K562 (cell line): ENCODE data around the gene RITA1. TPM values are rescaled to one million over a fixed set of nuclear protein-coding genes. Genes with fewer than 3 reads are reported as not detected.
A peak's percentile ranks its signal among the peaks of the same experiment; 100 is the strongest.

Experiments
- ATAC-seq: fragments of 200-7000 bp; cut with Tn5 transposase; 3 replicates; pipeline ENCODE4 v1.9.1; 2020; ENCODE audit warnings: moderate library complexity
- BruUV-seq: library from RNA; stranded (reverse); fragments of 400-500 nt; replicated peaks from 2 replicates; lab custom pipeline; 2021; lab: Mats Ljungman, UMichigan
- CTCF ChIA-PET: fragments of 300-600 bp; formaldehyde crosslinking; extraction: SDS; loops from one replicate; lab custom pipeline; 2021; ENCODE audit warnings: low intra/inter-chr PET ratio; lab: Yijun Ruan, JAX
- POLR2A ChIA-PET: fragments of 300-600, 350-650 bp; sonication (Branson Sonifier 250); formaldehyde crosslinking; extraction: SDS; loops from one replicate; lab custom pipeline; 2021; ENCODE audit warnings: antibody characterized with exemption, inconsistent platforms; lab: Yijun Ruan, JAX
- DNase-seq, 4 experiments: peaks; one replicate each; pipeline versions ENCODE4 v3.0.0 to v3.0.0-alpha.2; 2011 to 2018; ENCODE audit warnings: low spot score in 3 of 4, mixed read lengths in 3 of 4; ENCODE audit errors: extremely low read depth in 1 of 4
- FAIRE-seq: peaks from 2 replicates; lab custom pipeline; 2011; peaks lifted over from hg19 to GRCh38; lab: Jason Lieb, UNC
- H2AFZ ChIP-seq: 2 replicates; pipeline ENCODE4 v1.6.0; 2011; ENCODE audit warnings: low read depth, low read length, control low read depth, inconsistent platforms
- H3K27ac ChIP-seq: fragments of 200-600 bp; 3 replicates; pipeline ENCODE4 v1.8.0; 2011; ENCODE audit warnings: low read depth, mild to moderate bottlenecking, control low read depth, inconsistent platforms, low read length, moderate library complexity, mixed read lengths; ENCODE audit errors: extremely low read depth
- H3K27me3 ChIP-seq, 2 experiments: fragments of 300-600 bp in 1 of 2; 2 replicates in 1 of 2; 3 replicates in 1 of 2; pipeline versions ENCODE4 v1.6.0 to v1.8.0; 2011; ENCODE audit warnings: inconsistent platforms in 2 of 2, low read length in 2 of 2, mild to moderate bottlenecking in 1 of 2, mixed read lengths in 1 of 2, moderate library complexity in 1 of 2; ENCODE audit not compliant: control insufficient read depth in 2 of 2, insufficient read depth in 2 of 2
- H3K36me3 ChIP-seq: fragments of 300-600 bp; 3 replicates; pipeline ENCODE4 v1.8.0; 2011; ENCODE audit warnings: mild to moderate bottlenecking, low read length, inconsistent platforms; ENCODE audit not compliant: control insufficient read depth, insufficient read depth
- H3K4me1 ChIP-seq, 2 experiments: fragments of 200-600 bp in 1 of 2; replicated peaks in 1 of 2; 2 replicates in 1 of 2; 3 replicates in 1 of 2; pipeline versions ENCODE4 v1.5.1 to v1.8.0; 2011; ENCODE audit warnings: inconsistent platforms in 2 of 2, low read length in 2 of 2, mild to moderate bottlenecking in 1 of 2, mixed read lengths in 1 of 2, moderate library complexity in 1 of 2; ENCODE audit not compliant: control insufficient read depth in 2 of 2, insufficient read depth in 2 of 2
- H3K4me2 ChIP-seq: 2 replicates; pipeline ENCODE4 v1.6.1; 2011; ENCODE audit warnings: low read length, control low read depth, inconsistent platforms, mixed read lengths; ENCODE audit not compliant: insufficient read depth
- H3K4me3 ChIP-seq: fragments of 200-600 bp; sonication (generic), shearing (Covaris generic); 2 replicates; pipeline ENCODE4 v1.5.1; 2016; ENCODE audit warnings: control low read depth, inconsistent platforms
- H3K79me2 ChIP-seq: fragments of 200-600 bp; 3 replicates; pipeline ENCODE4 v1.8.0; 2011; ENCODE audit warnings: low read length, inconsistent platforms; ENCODE audit not compliant: control insufficient read depth, insufficient read depth
- H3K9ac ChIP-seq, 2 experiments: 2 replicates each; pipeline versions ENCODE4 v1.6.0 to v1.6.1; 2011; ENCODE audit warnings: low read depth in 2 of 2, low read length in 2 of 2, control low read depth in 1 of 2, inconsistent platforms in 1 of 2, mild to moderate bottlenecking in 1 of 2, mixed read lengths in 1 of 2; ENCODE audit not compliant: insufficient read depth in 1 of 2
- H3K9me1 ChIP-seq: one replicate; pipeline ENCODE4 v1.6.0; 2011; ENCODE audit warnings: inconsistent platforms, mild to moderate bottlenecking, low read length, moderate library complexity; ENCODE audit not compliant: control insufficient read depth, insufficient read depth
- H3K9me3 ChIP-seq: replicated peaks from 2 replicates; pipeline ENCODE4 v1.5.1; 2011; ENCODE audit warnings: low read depth, low read length, inconsistent platforms; ENCODE audit not compliant: control insufficient read depth, insufficient read depth
- H4K20me1 ChIP-seq: replicated peaks from 2 replicates; pipeline ENCODE4 v1.6.1; 2011; ENCODE audit warnings: low read length, inconsistent platforms, mixed read lengths; ENCODE audit not compliant: control insufficient read depth, insufficient read depth
- COPS2 ChIP-seq: fragments of 450-650 bp; conservative IDR thresholded peaks from 2 replicates; pipeline ENCODE4 v1.6.1; 2016; ENCODE audit warnings: mild to moderate bottlenecking, moderate library complexity
- ETV6 ChIP-seq, 3 experiments: fragments of 150-350 bp in 1 of 3; sonication (generic) in 1 of 3; formaldehyde crosslinking in 1 of 3; IDR thresholded peaks; 2 replicates each; pipeline versions ENCODE4 v1.6.1 to v1.8.0; 2014 to 2022; ENCODE audit warnings: borderline replicate concordance in 2 of 3, low read depth in 2 of 3, antibody characterized with exemption in 1 of 3, low read length in 1 of 3, mild to moderate bottlenecking in 1 of 3, missing genetic modification reagents in 1 of 3
- GTF2E2 ChIP-seq: fragments of 200-800 bp; sonication (Bioruptor generic); IDR thresholded peaks from 2 replicates; pipeline ENCODE4 v1.6.1; 2016; ENCODE audit warnings: missing genetic modification characterization, missing compliant biosample characterization
- ILF3 ChIP-seq: fragments of 450-650 bp; IDR thresholded peaks from 2 replicates; pipeline ENCODE4 v1.6.1; 2018; ENCODE audit warnings: antibody characterized with exemption, mild to moderate bottlenecking, moderate library complexity, borderline replicate concordance
- MEIS2 ChIP-seq: fragments of 450-650 bp; IDR thresholded peaks from 2 replicates; pipeline ENCODE4 v1.6.1; 2014; ENCODE audit warnings: mild to moderate bottlenecking; ENCODE audit not compliant: partially characterized antibody
- MIER1 ChIP-seq: fragments of 450-650 bp; IDR thresholded peaks from 2 replicates; pipeline ENCODE4 v1.6.1; 2016; ENCODE audit warnings: antibody characterized with exemption, mild to moderate bottlenecking, low read depth
- MTA3 ChIP-seq: fragments of 450-650 bp; formaldehyde crosslinking; IDR thresholded peaks from 2 replicates; pipeline ENCODE4 v1.6.1; 2017; ENCODE audit warnings: mild to moderate bottlenecking, borderline replicate concordance
- POLR2A ChIP-seq: fragments of 450-650 bp; conservative IDR thresholded peaks from 2 replicates; pipeline ENCODE4 v1.6.1; 2016
- POLR2AphosphoS2 ChIP-seq: IDR thresholded peaks from 2 replicates; pipeline ENCODE4 v1.6.1; 2012; ENCODE audit warnings: low read length, improper control_type of control experiment
- POLR2AphosphoS5 ChIP-seq: IDR thresholded peaks from 2 replicates; pipeline ENCODE4 v1.6.1; 2011; ENCODE audit warnings: mild to moderate bottlenecking, low read depth, low read length, moderate library complexity; ENCODE audit not compliant: control insufficient read depth, insufficient read depth
- POLR2G ChIP-seq: fragments of 200-400 bp; formaldehyde crosslinking; IDR thresholded peaks from 2 replicates; pipeline ENCODE4 v1.6.1; 2017; ENCODE audit warnings: low read depth, mild to moderate bottlenecking, antibody characterized with exemption, low read length, moderate library complexity
- SUPT5H ChIP-seq: fragments of 450-650 bp; IDR thresholded peaks from 2 replicates; pipeline ENCODE4 v1.6.1; 2016
- TRIM28 ChIP-seq: fragments of 450-650 bp; IDR thresholded peaks from 2 replicates; pipeline ENCODE4 v1.6.1; 2017
- ZNF644 ChIP-seq: fragments of 200-800 bp; sonication (Bioruptor generic); IDR thresholded peaks from 2 replicates; pipeline ENCODE4 v1.6.1; 2016; ENCODE audit warnings: low read depth, missing genetic modification characterization, missing compliant biosample characterization
- WGBS: fragments of 100-300 bp; shearing (Covaris generic); methylation state at CpG from one replicate; pipeline ENCODE4 v1.1.6; 2016; ENCODE audit warnings: low coverage, mixed read lengths; ENCODE audit not compliant: insufficient coverage; ENCODE audit errors: missing lambda C conversion rate; 5-methylcytosine and 5-hydroxymethylcytosine counted together
- in situ Hi-C: fragments of 300-500 bp; cut with MboI; formaldehyde crosslinking; loops from 4 replicates; pipeline ENCODE4 v1.15.0; 2018; ENCODE audit warnings: inconsistent platforms, mixed read lengths
- intact Hi-C: fragments of 100-400 bp; cut with micrococcal nuclease; formaldehyde crosslinking; loops from 2 replicates; pipeline ENCODE4 v1.14.2; 2022
- polyA plus RNA-seq, 8 experiments: library from polyadenylated mRNA; depleted of rRNA in 4 of 8; stranded (reverse) in 5 of 8; unstranded in 3 of 8; fragments of >200 nt; fragmentation: Nextera tagmentation in 2 of 8; fragmentation: Illumina TruSeq in 1 of 8; extraction: Ambion mirVana in 2 of 8; extraction: Trizol in 1 of 8; gene quantifications; 2 replicates each; pipeline versions ENCODE4 v1.2.1 to v1.2.3, GENCODE V29; 2011 to 2014; ENCODE audit warnings: inconsistent platforms in 1 of 8, missing spikeins in 1 of 8
- total RNA-seq, 7 experiments: library from RNA; depleted of rRNA in 6 of 7; stranded (reverse); fragments of >200 nt in 6 of 7; fragmentation: Illumina TruSeq in 2 of 7; extraction: Trizol in 2 of 7; gene quantifications; 2 replicates each; pipeline versions ENCODE4 v1.2.1 to v1.2.3, GENCODE V29; 2011 to 2021; ENCODE audit warnings: low replicate concordance in 1 of 7
- TF ChIP-seq, protein P1 (sequence below): fragments of 250-450 bp; sonication (Bioruptor Pico); IDR thresholded peaks from 2 replicates; pipeline ENCODE4 v1.5.0; 2022; ENCODE audit warnings: mild to moderate bottlenecking

RITA1 gene
- total and polyA plus RNA-seq, 9 of the 15 experiments (the other 6 are each of a cell fraction or from before 2014, with no cell fraction given) = 2.8 to 40.4 (median 18.0) TPM

DNA sequence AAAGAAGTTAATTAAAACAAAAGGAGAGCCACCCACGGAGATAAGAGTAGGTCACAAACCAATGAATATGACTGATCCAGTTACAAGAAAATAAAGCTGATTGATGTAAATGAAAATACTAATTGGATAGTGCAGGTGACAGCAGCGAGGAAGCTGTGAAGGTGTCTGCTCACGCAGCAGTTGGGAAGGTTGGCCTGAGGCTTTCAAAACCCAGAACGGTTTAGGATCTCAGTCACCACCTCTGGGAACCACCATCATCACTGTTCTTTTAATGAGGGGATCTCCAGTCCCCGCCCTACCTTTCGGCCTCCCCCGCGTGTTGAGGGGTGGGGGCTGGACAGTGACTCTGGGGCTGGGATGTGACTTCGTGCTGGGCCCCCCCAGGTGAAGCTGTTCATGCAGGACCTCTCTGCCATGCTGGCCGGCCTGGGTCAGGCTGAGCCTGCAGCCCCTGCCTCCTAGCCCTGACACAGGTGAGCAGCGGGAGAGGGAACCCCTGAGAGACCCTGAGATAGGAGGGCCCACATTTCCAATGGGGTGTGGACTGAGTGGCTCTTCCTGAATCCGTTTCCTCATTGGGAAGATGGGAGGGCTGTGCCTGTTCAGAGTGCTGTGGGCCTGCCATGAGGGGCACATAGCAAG is 28.2 kb upstream of the RITA1 start:
- ChIA-PET CTCF (no interaction called here), POLR2A (interaction anchor here (1.1 to 1.4 kb wide), 2 partner anchors 19 to 25 kb away, joined by 3 to 4 read pairs; no protein-coding TSS in a partner anchor)
- no peaks in the 10 kb centered on the region for H3K79me2 ChIP-seq
- intact Hi-C loops = no loop called here
- peaks cover 48% of the 10 kb centered on the region for H3K36me3 ChIP-seq
- H3K27me3 ChIP-seq = peaks cover 3 to 14% of the 10 kb centered on the region in 2 experiments; a peak in 4 of 5 replicates
- ATAC-seq (no peak), FAIRE-seq (no peak), DNase-seq (no peak)
- H3K9me1 ChIP-seq = peaks cover 4% of the 10 kb centered on the region
- H3K4me3 ChIP-seq = no peak overlapping the region
- H4K20me1 ChIP-seq = peaks cover 23% of the 10 kb centered on the region
- in situ Hi-C loops = no loop called here
- WGBS = 73% methylated on average over 11 of the region's 12 CpGs
- BruUV-seq = no TSS peak
- H3K27ac ChIP-seq = no peak overlapping the region
- H3K9ac ChIP-seq = peak overlapping the region in 1 of 2 experiments; percentile 32; a peak in 1 of 4 replicates
- H3K4me1 ChIP-seq = peaks cover 12 to 37% of the 10 kb centered on the region in 2 experiments
- no peak overlapping the region for H2AFZ ChIP-seq
- TF ChIP-seq POLR2G = peak; percentile 54
- no peak for TF ChIP-seq ETV6 (IDR thresholded peaks at IDR 0.05; ENCODE audit: borderline replicate concordance in 1 of 2, low read depth in 2 of 2, low read length in 1 of 2)
- TF ChIP-seq ETV6 (CRISPR knock-in tag; IDR thresholded peaks at IDR 0.05; ENCODE audit: borderline replicate concordance) = no peak
- no peak for TF ChIP-seq MIER1
- TF ChIP-seq MEIS2 = no peak
- TF ChIP-seq POLR2AphosphoS2 = peak; percentile 34; the same call in 1 of the 2 replicates
- TF ChIP-seq, protein P1, sequence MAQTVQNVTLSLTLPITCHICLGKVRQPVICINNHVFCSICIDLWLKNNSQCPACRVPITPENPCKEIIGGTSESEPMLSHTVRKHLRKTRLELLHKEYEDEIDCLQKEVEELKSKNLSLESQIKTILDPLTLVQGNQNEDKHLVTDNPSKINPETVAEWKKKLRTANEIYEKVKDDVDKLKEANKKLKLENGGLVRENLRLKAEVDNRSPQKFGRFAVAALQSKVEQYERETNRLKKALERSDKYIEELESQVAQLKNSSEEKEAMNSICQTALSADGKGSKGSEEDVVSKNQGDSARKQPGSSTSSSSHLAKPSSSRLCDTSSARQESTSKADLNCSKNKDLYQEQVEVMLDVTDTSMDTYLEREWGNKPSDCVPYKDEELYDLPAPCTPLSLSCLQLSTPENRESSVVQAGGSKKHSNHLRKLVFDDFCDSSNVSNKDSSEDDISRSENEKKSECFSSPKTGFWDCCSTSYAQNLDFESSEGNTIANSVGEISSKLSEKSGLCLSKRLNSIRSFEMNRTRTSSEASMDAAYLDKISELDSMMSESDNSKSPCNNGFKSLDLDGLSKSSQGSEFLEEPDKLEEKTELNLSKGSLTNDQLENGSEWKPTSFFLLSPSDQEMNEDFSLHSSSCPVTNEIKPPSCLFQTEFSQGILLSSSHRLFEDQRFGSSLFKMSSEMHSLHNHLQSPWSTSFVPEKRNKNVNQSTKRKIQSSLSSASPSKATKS (CRISPR knock-in tag) = no peak
- no peak for TF ChIP-seq GTF2E2 (tag)
- peak; percentile 26; the same call in 1 of the 2 replicates for TF ChIP-seq POLR2AphosphoS5
- no peak for TF ChIP-seq ZNF644 (tag)
- TF ChIP-seq POLR2A = peak; percentile 40; the same call in 1 of the 2 replicates
- TF ChIP-seq TRIM28 = no peak
- no peak for TF ChIP-seq ILF3
- TF ChIP-seq COPS2 = no peak
- peak; percentile 47 for TF ChIP-seq SUPT5H
- TF ChIP-seq MTA3 = no peak
- no peaks in the 10 kb centered on the region for H3K9me3 ChIP-seq
- H3K4me2 ChIP-seq = no peak overlapping the region
